T47D (cell line): ENCODE measurements around the gene PRAC2.

ENCODE experiments used
- DNase-seq, 2 experiments: peaks; one replicate each; pipeline versions ENCODE4 v3.0.0 to v3.0.0-alpha.2; 2011 to 2012; ENCODE audit warnings: low read depth in 1 of 2, low spot score in 1 of 2
- JUND ChIP-seq: IDR thresholded peaks from 2 replicates; pipeline ENCODE4 v1.6.1; 2012; ENCODE audit warnings: low read depth
- in situ Hi-C: cut with HindIII; loops from 2 replicates; pipeline ENCODE4 v1.10.0; 2016; ENCODE audit warnings: low sequenced_read_pairs, low pct_unique_long_range_greater_than_20kb

The PRAC2 gene

DNA sequence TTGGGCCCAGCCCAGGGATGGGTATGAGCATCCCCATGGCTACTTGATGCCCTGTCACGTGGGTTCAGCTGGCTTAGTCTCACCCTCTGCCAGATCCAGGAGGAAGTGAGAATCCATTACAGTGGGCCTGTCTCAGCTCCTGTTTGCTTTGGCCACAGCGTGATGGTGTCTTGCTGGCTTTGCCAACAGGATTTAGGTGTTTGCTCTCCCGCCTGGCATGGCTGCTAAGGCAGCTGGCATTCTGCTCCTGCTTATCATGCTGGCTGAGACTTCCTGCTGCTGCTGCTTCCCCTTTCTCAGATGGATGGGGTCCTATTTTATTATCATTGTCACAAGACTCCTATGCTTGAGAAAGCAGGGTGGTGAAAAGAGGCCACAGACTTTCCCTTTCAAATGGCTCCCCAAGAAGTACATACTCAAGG lies 33.9 kb downstream of the PRAC2 start:
- in situ Hi-C loops, result no loop called here
- no peak; the same call in 1 of the 2 replicates for TF ChIP-seq JUND
- DNase-seq, result peak; percentile 82 to 83

- no peak for DNase-seq
- no peak for TF ChIP-seq JUND
- in situ Hi-C loops, result no loop called here
Observed at GRCh38 chr17:48757524-48757961, 34.6 kb downstream of the PRAC2 start.

- DNase-seq, result peak in 1 of 2 experiments; percentile 74
- in situ Hi-C loops, result no loop called here
- peak; percentile 37; the same call in 1 of the 2 replicates for TF ChIP-seq JUND
Observed at GRCh38 chr17:48759288-48759687, 36.3 kb downstream of the PRAC2 start.

DNA sequence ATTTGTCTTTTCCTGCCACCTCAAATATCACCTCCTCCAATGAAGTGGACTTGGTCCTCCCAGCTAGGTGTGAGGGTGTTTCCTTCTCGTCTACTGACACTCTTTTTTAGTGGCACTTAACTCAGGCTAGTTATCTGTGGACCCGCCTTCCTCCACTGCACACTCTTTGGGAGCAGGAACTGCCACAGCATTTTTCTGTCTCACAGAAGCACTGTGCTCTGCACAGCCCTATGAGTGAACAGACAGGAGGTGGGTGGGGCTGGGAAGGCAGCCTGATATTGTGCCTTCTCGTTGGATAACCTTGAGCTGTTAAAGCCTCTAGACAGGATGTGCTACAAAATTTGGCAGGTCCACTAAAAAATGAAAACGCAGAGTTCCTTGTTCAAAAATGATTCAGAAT lies 37.4 kb downstream of the PRAC2 start:
- no peak for DNase-seq

DNA sequence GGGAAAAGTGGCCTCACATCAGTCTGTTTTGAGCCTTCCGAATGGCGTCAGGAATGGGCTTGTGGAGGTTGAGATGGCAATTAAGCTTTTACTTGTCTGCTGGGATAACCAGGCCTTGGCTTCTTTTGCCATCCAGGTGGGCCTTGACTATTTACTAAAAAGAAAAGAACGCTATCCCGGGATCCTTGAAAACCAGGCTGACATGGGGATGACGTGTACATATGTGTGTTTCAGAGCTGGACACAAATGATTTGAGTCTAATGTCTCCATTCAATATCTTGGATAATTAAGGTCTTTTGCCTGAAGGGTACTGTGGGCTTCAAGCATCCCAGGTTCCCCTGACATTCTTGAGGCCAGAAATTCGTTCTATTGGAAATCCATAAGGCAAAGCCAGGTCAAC lies 38.1 kb downstream of the PRAC2 start:
- in situ Hi-C loops, result no loop called here
- no peak for TF ChIP-seq JUND
- no peak for DNase-seq

More for the DNA sequence above, 37.4 kb downstream of the PRAC2 start:
- in situ Hi-C loops, result no loop called here
- TF ChIP-seq JUND, result no peak

- DNase-seq, result no peak
- no peak for TF ChIP-seq JUND
- in situ Hi-C loops, result no loop called here
Observed at GRCh38 chr17:48767263-48767774, 44.3 kb downstream of the PRAC2 start.

GRCh38 chr17:48769009-48769675 lies 46.2 kb downstream of the PRAC2 start:
- in situ Hi-C loops, result no loop called here
- DNase-seq, result no peak
- TF ChIP-seq JUND, result no peak

DNA sequence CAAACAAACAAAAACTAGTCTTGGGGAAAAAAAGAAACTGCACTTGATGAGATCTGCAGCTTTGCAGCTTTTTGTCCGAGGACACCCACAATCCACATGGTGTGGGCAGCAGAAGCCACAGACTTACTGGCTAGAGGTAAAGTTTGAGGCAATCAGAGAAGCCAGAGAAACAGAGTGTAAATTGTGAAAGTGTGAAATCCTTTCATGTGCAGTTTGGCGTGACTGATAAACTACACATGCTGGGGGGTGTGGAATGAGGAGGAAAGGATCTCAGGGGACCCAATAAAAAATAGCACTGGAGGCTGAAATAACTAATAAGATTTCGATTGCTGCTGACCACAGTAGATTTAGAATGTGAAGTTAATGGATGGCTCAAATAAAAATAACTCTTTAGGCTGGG lies 48.0 kb downstream of the PRAC2 start:
- in situ Hi-C loops, result no loop called here
- TF ChIP-seq JUND, result no peak
- no peak for DNase-seq

DNA sequence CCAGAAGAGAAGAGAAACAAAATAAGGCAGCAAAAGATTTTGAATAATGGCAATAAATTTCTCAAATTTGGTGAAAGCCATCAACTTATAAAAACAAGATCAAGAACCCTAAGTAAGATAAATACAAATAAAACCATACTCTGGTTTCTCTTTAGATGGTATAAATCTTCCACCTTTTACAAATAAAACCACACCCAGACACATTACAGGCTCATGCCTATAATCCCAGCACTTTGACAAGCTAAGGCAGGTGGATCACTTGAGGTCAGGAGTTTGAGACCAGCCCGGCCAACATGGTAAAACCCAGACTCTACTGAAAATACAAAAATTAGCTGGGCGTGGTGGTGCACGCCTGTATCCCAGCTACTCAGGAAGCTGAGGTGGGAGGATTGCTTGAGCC lies 50.3 kb downstream of the PRAC2 start:
- in situ Hi-C loops, result no loop called here
- DNase-seq, result no peak
- TF ChIP-seq JUND, result no peak
